GM18507 (cell line): Measurements from ENCODE around the gene DLK1.

Experiments
- DNase-seq: peaks from one replicate; pipeline ENCODE4 v3.0.0; 2011; ENCODE audit warnings: low read depth; ENCODE audit not compliant: insufficient read length; ENCODE audit errors: extremely low spot score
- FAIRE-seq: peaks from 2 replicates; lab custom pipeline; 2011; peaks lifted over from hg19 to GRCh38; lab: Jason Lieb, UNC

The DLK1 gene

GRCh38 chr14:100731011-100731670 is 4.4 kb downstream of the DLK1 start:
- DNase-seq (no peak), FAIRE-seq (no peak)

GRCh38 chr14:100731846-100732765 is 5.4 kb downstream of the DLK1 start:
- no peak for FAIRE-seq
- no peak for DNase-seq

GRCh38 chr14:100732766-100733100 is 6.0 kb downstream of the DLK1 start:
- DNase-seq = no peak
- FAIRE-seq = no peak

- no peak for DNase-seq
- FAIRE-seq = no peak
Observed at GRCh38 chr14:100733152-100733850, 6.6 kb downstream of the DLK1 start.

- DNase-seq = no peak
- no peak for FAIRE-seq
Observed at GRCh38 chr14:100734031-100734990, 7.6 kb downstream of the DLK1 start.

- no peak for DNase-seq
- FAIRE-seq = no peak
Observed at GRCh38 chr14:100735271-100735670, 8.6 kb downstream of the DLK1 start.

- FAIRE-seq = no peak
- DNase-seq = no peak
Observed at GRCh38 chr14:100736269-100737180, 9.8 kb downstream of the DLK1 start.

GRCh38 chr14:100737526-100737925 is 10.8 kb downstream of the DLK1 start:
- DNase-seq = no peak
- FAIRE-seq = no peak

- DNase-seq = no peak
Observed at GRCh38 chr14:100738269-100738691, 11.6 kb downstream of the DLK1 start.

GRCh38 chr14:100738704-100739131 is 12.0 kb downstream of the DLK1 start:
- DNase-seq = no peak

More at GRCh38 chr14:100738269-100738691, 11.6 kb downstream of the DLK1 start:
- no peak for FAIRE-seq

GRCh38 chr14:100739306-100739705 is 12.6 kb downstream of the DLK1 start:
- FAIRE-seq (no peak), DNase-seq (no peak)

More at GRCh38 chr14:100738704-100739131, 12.0 kb downstream of the DLK1 start:
- no peak for FAIRE-seq

GRCh38 chr14:100740196-100740825 is 13.6 kb downstream of the DLK1 start:
- DNase-seq (no peak), FAIRE-seq (no peak)

- no peak for FAIRE-seq
- DNase-seq = no peak
Observed at GRCh38 chr14:100740929-100741328, 14.2 kb downstream of the DLK1 start.

GRCh38 chr14:100741966-100742365 is 15.3 kb downstream of the DLK1 start:
- no peak for FAIRE-seq
- DNase-seq = no peak

GRCh38 chr14:100746326-100746725 is 19.6 kb downstream of the DLK1 start:
- FAIRE-seq (no peak), DNase-seq (no peak)

GRCh38 chr14:100747021-100747586 is 20.4 kb downstream of the DLK1 start:
- DNase-seq (no peak), FAIRE-seq (no peak)

GRCh38 chr14:100747736-100748135 is 21.0 kb downstream of the DLK1 start:
- no peak for FAIRE-seq

More at GRCh38 chr14:100747736-100748135, 21.0 kb downstream of the DLK1 start:
- DNase-seq = no peak
